Endothelial cell of umbilical vein (primary cell): ENCODE data around the gene RTN1. TPM values are rescaled to one million over a fixed set of nuclear protein-coding genes. Genes with fewer than 3 reads are reported as not detected.

Experiments used
- BruUV-seq: library from RNA; stranded (reverse); fragments of 400-500 nt; replicated peaks from 2 replicates; lab custom pipeline; 2021; lab: Mats Ljungman, UMichigan
- CTCF ChIA-PET: fragments of 300-600, 350-600 bp; sonication (Branson Sonifier 250); formaldehyde crosslinking; loops from one replicate; lab custom pipeline; 2021; ENCODE audit warnings: antibody characterized with exemption, inconsistent platforms; lab: Charles Lee
- POLR2A ChIA-PET: fragments of 300-600, 350-600 bp; sonication (Branson Sonifier 250); formaldehyde crosslinking; loops from one replicate; lab custom pipeline; 2021; ENCODE audit warnings: antibody characterized with exemption, inconsistent platforms; lab: Charles Lee
- DNase-seq: peaks from one replicate; pipeline ENCODE4 v3.0.0-alpha.2; 2011; ENCODE audit warnings: low read depth, low spot score
- FAIRE-seq: peaks from 2 replicates; lab custom pipeline; 2011; peaks lifted over from hg19 to GRCh38; lab: Jason Lieb, UNC
- H2AFZ ChIP-seq: 2 replicates; pipeline ENCODE4 v1.6.0; 2012; ENCODE audit warnings: low read depth, low read length, control low read depth, inconsistent platforms
- H3K27ac ChIP-seq: 2 replicates; pipeline ENCODE4 v1.5.1; 2011; ENCODE audit warnings: low read depth, mild to moderate bottlenecking, control low read depth, low read length, moderate library complexity; ENCODE audit not compliant: insufficient read depth
- H3K27me3 ChIP-seq, 2 experiments: 2 replicates each; pipeline versions ENCODE4 v1.6.0 to v1.6.1; 2011; ENCODE audit warnings: low read length in 2 of 2, mixed read lengths in 1 of 2; ENCODE audit not compliant: control insufficient read depth in 2 of 2, insufficient read depth in 2 of 2
- H3K36me3 ChIP-seq, 2 experiments: 2 replicates in 1 of 2; 3 replicates in 1 of 2; pipeline ENCODE4 v1.5.1; 2011; ENCODE audit warnings: low read length in 2 of 2, mild to moderate bottlenecking in 1 of 2, moderate library complexity in 1 of 2; ENCODE audit not compliant: control insufficient read depth in 2 of 2, insufficient read depth in 2 of 2; ENCODE audit errors: extremely low read depth in 1 of 2
- H3K4me1 ChIP-seq: 3 replicates; pipeline ENCODE4 v1.5.1; 2011; ENCODE audit warnings: mild to moderate bottlenecking, low read length; ENCODE audit not compliant: control insufficient read depth, insufficient read depth; ENCODE audit errors: extremely low read depth
- H3K4me2 ChIP-seq: 2 replicates; pipeline ENCODE4 v1.6.1; 2011; ENCODE audit warnings: low read length, control low read depth, mixed read lengths; ENCODE audit not compliant: insufficient read depth
- H3K4me3 ChIP-seq, 3 experiments: fragments of 200-600 bp in 1 of 3; sonication (generic), shearing (Covaris generic) in 1 of 3; replicated peaks in 1 of 3; 2 replicates each; pipeline ENCODE4 v1.5.1; 2011 to 2016; ENCODE audit warnings: control low read depth in 3 of 3, low read length in 3 of 3, mild to moderate bottlenecking in 2 of 3, inconsistent platforms in 1 of 3, low read depth in 1 of 3, moderate library complexity in 1 of 3; ENCODE audit not compliant: insufficient read depth in 1 of 3
- H3K79me2 ChIP-seq: 2 replicates; pipeline ENCODE4 v1.6.0; 2012; ENCODE audit warnings: low read length, inconsistent platforms; ENCODE audit not compliant: control insufficient read depth, insufficient read depth
- H3K9ac ChIP-seq: replicated peaks from 2 replicates; pipeline ENCODE3; 2011; ENCODE audit warnings: low read length, control low read depth; ENCODE audit not compliant: insufficient read depth; ENCODE audit errors: extremely low read depth
- H3K9me1 ChIP-seq: replicated peaks from 3 replicates; pipeline ENCODE4 v1.6.0; 2011; ENCODE audit warnings: mild to moderate bottlenecking, low read length; ENCODE audit not compliant: control insufficient read depth, insufficient read depth; ENCODE audit errors: extremely low read depth
- H3K9me3 ChIP-seq: replicated peaks from 2 replicates; pipeline ENCODE4 v1.5.1; 2012; ENCODE audit warnings: low read length, inconsistent platforms; ENCODE audit not compliant: control insufficient read depth, insufficient read depth
- H4K20me1 ChIP-seq: replicated peaks from 2 replicates; pipeline ENCODE3; 2011; ENCODE audit warnings: mild to moderate bottlenecking, low read length; ENCODE audit not compliant: control insufficient read depth, insufficient read depth; ENCODE audit errors: extremely low read depth
- CTCF ChIP-seq, 2 donors: IDR thresholded peaks; 1 replicate in 1 of 2; 2 replicates in 1 of 2; pipeline ENCODE4 v1.5.1; 2011; ENCODE audit warnings: low read length in 2 of 2, mild to moderate bottlenecking in 2 of 2, moderate library complexity in 2 of 2, control low read depth in 1 of 2, inconsistent platforms in 1 of 2, low read depth in 1 of 2; ENCODE audit not compliant: insufficient read depth in 1 of 2; ENCODE audit errors: extremely low read depth in 1 of 2
- EZH2 ChIP-seq: IDR thresholded peaks from 2 replicates; pipeline ENCODE4 v1.6.1; 2012; ENCODE audit warnings: borderline replicate concordance, low read depth, mild to moderate bottlenecking, moderate library complexity, low read length, inconsistent platforms; ENCODE audit not compliant: severe bottlenecking
- POLR2AphosphoS5 ChIP-seq: IDR thresholded peaks from 2 replicates; pipeline ENCODE4 v1.6.1; 2012; ENCODE audit warnings: low read depth, mild to moderate bottlenecking, control low read depth, low read length, moderate library complexity; ENCODE audit not compliant: insufficient read depth
- dilution Hi-C: fragments of 300-500 bp; cut with MboI; formaldehyde crosslinking; loops from one replicate; pipeline ENCODE4 v1.15.0; 2019; ENCODE audit warnings: low sequenced_read_pairs; ENCODE audit not compliant: extremely low pct_ligation_motif_present
- intact Hi-C: fragments of 100-400 bp; cut with micrococcal nuclease; formaldehyde crosslinking; loops from one replicate; pipeline ENCODE4 v1.10.0; 2022
- polyA plus RNA-seq, 4 experiments: library from polyadenylated mRNA; depleted of rRNA in 3 of 4; stranded (reverse) in 3 of 4; unstranded in 1 of 4; fragments of >200 nt; gene quantifications; 2 replicates each; pipeline versions ENCODE4 v1.2.1 to v1.2.3, GENCODE V29; 2011 to 2012; ENCODE audit warnings: missing spikeins in 1 of 4
- total RNA-seq: library from RNA; stranded (reverse); gene quantifications from 2 replicates; pipeline ENCODE4 v1.2.3, GENCODE V29; 2021

RTN1 gene
- total and polyA plus RNA-seq, 2 donors (not counting 3 experiments of a cell fraction or from before 2014, with no cell fraction given), result 0.10 to 0.29 TPM

- ChIA-PET POLR2A (no interaction called here), CTCF (interaction anchor here (2.8 kb wide), 1 partner anchor 28 kb away, joined by 16 read pairs; no protein-coding TSS in a partner anchor)
- no peak overlapping the region for H3K4me3 ChIP-seq
- no peaks in the 10 kb centered on the region for H3K79me2 ChIP-seq
- no peak overlapping the region for H3K27ac ChIP-seq
- no peaks in the 10 kb centered on the region for H3K4me1 ChIP-seq
- H4K20me1 ChIP-seq, result no peaks in the 10 kb centered on the region
- FAIRE-seq (no peak), DNase-seq (no peak)
- intact Hi-C loops, result loop anchor here (5.0 kb wide), 1 partner anchor 48 kb away; no protein-coding TSS in a partner anchor
- no peaks in the 10 kb centered on the region for H3K9me3 ChIP-seq
- H3K4me2 ChIP-seq, result no peak overlapping the region
- TF ChIP-seq CTCF (IDR thresholded peaks at IDR 0.05; ENCODE audit: extremely low read depth in 1 of 2, insufficient read depth in 1 of 2, low read depth in 1 of 2, low read length in 2 of 2) (no peak), EZH2 (no peak)
- H3K9ac ChIP-seq, result no peak overlapping the region
- H3K27me3 ChIP-seq, result peaks cover 27 to 77% of the 10 kb centered on the region in 2 experiments
- H3K9me1 ChIP-seq, result no peaks in the 10 kb centered on the region
- no peak overlapping the region for H2AFZ ChIP-seq
- dilution Hi-C loops, result no loop called here
- BruUV-seq, result no TSS peak
- H3K36me3 ChIP-seq, result no peaks in the 10 kb centered on the region
These were observed 958 bp downstream of the RTN1 start for GRCh38 chr14:59869381-59870255.

- no peaks in the 10 kb centered on the region for H3K4me1 ChIP-seq
- no peaks in the 10 kb centered on the region for H3K9me1 ChIP-seq
- H3K9me3 ChIP-seq, result no peaks in the 10 kb centered on the region
- dilution Hi-C loops, result no loop called here
- intact Hi-C loops, result no loop called here
- peaks cover 27 to 71% of the 10 kb centered on the region in 2 experiments for H3K27me3 ChIP-seq
- no peaks in the 10 kb centered on the region for H4K20me1 ChIP-seq
- CTCF ChIA-PET, result no interaction called here
- H3K4me2 ChIP-seq, result no peak overlapping the region
- DNase-seq (no peak), FAIRE-seq (no peak)
- POLR2A ChIA-PET, result interaction anchor here (0.5 kb wide), 1 partner anchor 14 kb away, joined by 4 read pairs; no protein-coding TSS in a partner anchor
- no peak overlapping the region for H2AFZ ChIP-seq
- TF ChIP-seq POLR2AphosphoS5, result no peak
- no peaks in the 10 kb centered on the region for H3K36me3 ChIP-seq
- no peak overlapping the region for H3K9ac ChIP-seq
- H3K79me2 ChIP-seq, result no peaks in the 10 kb centered on the region
- H3K4me3 ChIP-seq, result no peak overlapping the region
- BruUV-seq, result no TSS peak
- no peak overlapping the region for H3K27ac ChIP-seq
These were observed 2.6 kb downstream of the RTN1 start for GRCh38 chr14:59868021-59868420.
